Endothelial cell (in vitro differentiated cells): Measurements from ENCODE around the gene MEIOSIN. TPM values are rescaled to one million over a fixed set of nuclear protein-coding genes. Genes with fewer than 3 reads are reported as not detected.

ENCODE experiments used
- DNase-seq: peaks from one replicate; pipeline ENCODE4 v3.0.0; 2021; ENCODE audit warnings: low spot score
- H3K27ac Mint-ChIP-seq: one replicate; pipeline ENCODE4 v1.8.0; 2021; ENCODE audit warnings: mixed read lengths, inconsistent platforms; ENCODE audit not compliant: unreplicated experiment
- H3K27me3 Mint-ChIP-seq: one replicate; pipeline ENCODE4 v1.8.0; 2021; ENCODE audit warnings: mild to moderate bottlenecking, moderate library complexity, mixed read lengths, inconsistent platforms; ENCODE audit not compliant: unreplicated experiment
- H3K36me3 Mint-ChIP-seq: one replicate; pipeline ENCODE4 v1.8.0; 2021; ENCODE audit warnings: mild to moderate bottlenecking, low read depth, mixed read lengths, inconsistent platforms; ENCODE audit not compliant: unreplicated experiment
- H3K4me1 Mint-ChIP-seq: one replicate; pipeline ENCODE4 v1.8.0; 2021; ENCODE audit warnings: mild to moderate bottlenecking, mixed read lengths, inconsistent platforms; ENCODE audit not compliant: unreplicated experiment
- H3K4me3 Mint-ChIP-seq: one replicate; pipeline ENCODE4 v1.8.0; 2021; ENCODE audit warnings: mild to moderate bottlenecking, mixed read lengths, inconsistent platforms; ENCODE audit not compliant: unreplicated experiment
- H3K9me3 Mint-ChIP-seq: one replicate; pipeline ENCODE4 v1.8.0; 2021; ENCODE audit warnings: mixed read lengths, inconsistent platforms; ENCODE audit not compliant: unreplicated experiment
- total RNA-seq: library from RNA; stranded (reverse); fragmentation: NEBNext Ultra II Directional; extraction: Animal tissue kit (Norgen Biotek cat#: 25700); gene quantifications from one replicate; pipeline ENCODE4 v1.2.1, GENCODE V29; 2021; ENCODE audit not compliant: unreplicated experiment
- TF ChIP-seq, protein P1 (sequence below): fragments of 200-600 bp; sonication (generic); IDR thresholded peaks from one replicate; pipeline ENCODE4 v1.5.0; 2021; ENCODE audit warnings: antibody characterized with exemption; ENCODE audit not compliant: unreplicated experiment

MEIOSIN gene
- total RNA-seq, 1 donor from 2014 or later: not detected

DNA sequence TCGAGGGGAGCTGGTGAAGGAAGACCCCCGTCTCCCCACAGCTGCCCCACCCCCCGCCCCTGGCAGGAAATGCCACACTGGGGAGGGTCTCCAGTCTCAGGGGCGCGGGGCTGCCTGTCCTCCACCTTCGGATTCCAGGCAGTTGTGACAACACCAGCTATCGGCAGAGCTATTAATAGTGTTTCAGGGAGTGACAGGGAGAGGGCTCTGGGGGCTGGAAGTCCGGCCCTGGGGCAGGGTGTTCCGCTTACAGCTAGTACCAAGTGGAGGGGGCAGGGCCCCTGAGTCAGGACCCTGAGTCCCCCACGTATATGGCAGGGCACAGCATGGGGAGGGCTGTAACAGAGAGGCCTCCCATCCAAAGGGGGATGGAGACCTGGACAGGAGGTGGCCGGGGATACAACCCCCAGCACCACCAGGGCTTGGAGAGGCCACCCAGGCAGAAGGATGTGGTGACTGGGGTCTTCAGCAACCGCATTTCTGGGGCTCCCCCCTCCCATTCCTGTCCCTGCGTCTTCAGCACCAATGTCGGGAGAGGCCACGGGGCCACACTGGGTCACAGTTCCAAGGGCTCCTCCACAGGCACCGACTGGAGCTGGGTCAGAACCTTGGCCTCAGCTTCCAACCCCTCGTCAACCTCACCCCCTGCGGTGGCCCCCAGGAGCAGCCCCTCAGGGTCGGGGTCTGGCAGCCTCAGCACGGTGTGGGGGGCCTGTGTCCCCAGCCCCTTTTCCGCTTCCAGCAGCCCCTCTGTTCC is 31.9 kb downstream of the MEIOSIN start:
- peaks cover 15% of the 10 kb centered on the region for H3K27me3 Mint-ChIP-seq
- no peaks in the 10 kb centered on the region for H3K36me3 Mint-ChIP-seq
- H3K9me3 Mint-ChIP-seq: no peaks in the 10 kb centered on the region
- TF ChIP-seq, protein P1, sequence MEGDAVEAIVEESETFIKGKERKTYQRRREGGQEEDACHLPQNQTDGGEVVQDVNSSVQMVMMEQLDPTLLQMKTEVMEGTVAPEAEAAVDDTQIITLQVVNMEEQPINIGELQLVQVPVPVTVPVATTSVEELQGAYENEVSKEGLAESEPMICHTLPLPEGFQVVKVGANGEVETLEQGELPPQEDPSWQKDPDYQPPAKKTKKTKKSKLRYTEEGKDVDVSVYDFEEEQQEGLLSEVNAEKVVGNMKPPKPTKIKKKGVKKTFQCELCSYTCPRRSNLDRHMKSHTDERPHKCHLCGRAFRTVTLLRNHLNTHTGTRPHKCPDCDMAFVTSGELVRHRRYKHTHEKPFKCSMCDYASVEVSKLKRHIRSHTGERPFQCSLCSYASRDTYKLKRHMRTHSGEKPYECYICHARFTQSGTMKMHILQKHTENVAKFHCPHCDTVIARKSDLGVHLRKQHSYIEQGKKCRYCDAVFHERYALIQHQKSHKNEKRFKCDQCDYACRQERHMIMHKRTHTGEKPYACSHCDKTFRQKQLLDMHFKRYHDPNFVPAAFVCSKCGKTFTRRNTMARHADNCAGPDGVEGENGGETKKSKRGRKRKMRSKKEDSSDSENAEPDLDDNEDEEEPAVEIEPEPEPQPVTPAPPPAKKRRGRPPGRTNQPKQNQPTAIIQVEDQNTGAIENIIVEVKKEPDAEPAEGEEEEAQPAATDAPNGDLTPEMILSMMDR: no peak
- H3K4me1 Mint-ChIP-seq: peaks cover 10% of the 10 kb centered on the region
- DNase-seq: no peak
- peak overlapping the region; percentile 25 for H3K4me3 Mint-ChIP-seq
- peak overlapping the region; percentile 13 for H3K27ac Mint-ChIP-seq

DNA sequence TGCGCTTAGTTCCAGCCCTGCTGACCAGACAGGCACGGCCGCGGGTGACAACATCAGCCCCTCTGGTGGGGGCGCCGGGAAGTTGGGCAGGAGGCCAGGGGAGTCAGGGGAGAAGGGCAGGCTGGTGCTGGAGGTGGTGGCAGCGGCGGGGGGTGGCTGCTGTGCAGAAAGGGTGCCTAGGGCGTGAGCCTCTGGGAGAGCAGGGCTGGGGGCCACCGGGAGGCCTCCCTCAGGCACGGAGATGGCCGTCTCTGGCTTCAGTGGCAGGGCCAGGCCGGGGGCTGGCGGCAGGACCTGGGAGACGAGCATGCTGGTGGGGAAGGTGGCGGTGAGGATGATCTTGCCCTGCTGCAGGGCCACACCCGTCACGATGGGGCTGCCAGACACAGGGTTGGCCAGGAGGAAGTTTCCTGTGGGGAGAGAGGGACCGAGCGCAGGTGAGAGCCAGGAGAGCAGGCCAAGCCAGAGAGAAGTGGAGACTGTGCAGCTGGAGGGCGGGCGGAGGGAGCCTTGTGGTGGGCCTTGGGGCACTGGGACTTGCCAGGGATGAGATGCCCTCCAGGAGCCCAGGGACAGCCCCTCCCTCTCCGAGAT is 32.6 kb downstream of the MEIOSIN start:
- no peak for DNase-seq
- Mint-ChIP-seq H3K27me3 (peaks cover 15% of the 10 kb centered on the region), H3K36me3 (no peaks in the 10 kb centered on the region), H3K27ac (no peak overlapping the region), H3K4me1 (peaks cover 10% of the 10 kb centered on the region), H3K9me3 (no peaks in the 10 kb centered on the region), H3K4me3 (no peak overlapping the region)
- TF ChIP-seq, protein P1: no peak

DNA sequence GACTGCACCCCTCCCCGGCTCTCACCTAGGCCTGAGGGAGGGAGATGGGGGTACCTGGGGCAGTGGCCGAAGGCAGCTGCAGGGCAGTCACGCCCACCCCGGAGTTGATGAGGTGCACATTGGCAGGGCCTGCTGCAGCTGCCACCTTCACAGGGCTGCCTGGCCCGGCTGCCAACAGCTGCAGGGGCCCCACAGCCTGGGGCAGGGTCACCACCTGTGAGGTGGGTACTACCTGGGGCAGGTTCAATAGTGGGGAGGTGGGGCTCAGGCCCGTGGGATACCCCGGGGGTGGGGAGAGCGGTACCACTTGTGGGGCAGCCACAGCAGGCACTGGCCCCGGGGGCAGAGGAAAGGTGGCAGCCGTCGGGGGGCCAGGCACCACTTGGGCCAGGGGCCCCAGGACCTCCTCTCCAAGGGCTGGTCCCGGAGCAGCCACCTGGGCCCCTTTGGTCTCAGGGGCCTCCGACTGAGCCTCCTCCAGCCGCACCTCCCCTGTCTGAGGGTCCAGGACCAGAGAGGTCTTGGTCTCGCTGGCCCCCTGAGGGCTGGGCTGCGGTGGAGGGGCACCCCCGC is 33.1 kb downstream of the MEIOSIN start:
- Mint-ChIP-seq H3K27ac (no peak overlapping the region), H3K27me3 (peaks cover 19% of the 10 kb centered on the region), H3K9me3 (no peaks in the 10 kb centered on the region), H3K4me3 (no peak overlapping the region), H3K36me3 (no peaks in the 10 kb centered on the region), H3K4me1 (peaks cover 12% of the 10 kb centered on the region)
- no peak for DNase-seq
- TF ChIP-seq, protein P1: no peak

DNA sequence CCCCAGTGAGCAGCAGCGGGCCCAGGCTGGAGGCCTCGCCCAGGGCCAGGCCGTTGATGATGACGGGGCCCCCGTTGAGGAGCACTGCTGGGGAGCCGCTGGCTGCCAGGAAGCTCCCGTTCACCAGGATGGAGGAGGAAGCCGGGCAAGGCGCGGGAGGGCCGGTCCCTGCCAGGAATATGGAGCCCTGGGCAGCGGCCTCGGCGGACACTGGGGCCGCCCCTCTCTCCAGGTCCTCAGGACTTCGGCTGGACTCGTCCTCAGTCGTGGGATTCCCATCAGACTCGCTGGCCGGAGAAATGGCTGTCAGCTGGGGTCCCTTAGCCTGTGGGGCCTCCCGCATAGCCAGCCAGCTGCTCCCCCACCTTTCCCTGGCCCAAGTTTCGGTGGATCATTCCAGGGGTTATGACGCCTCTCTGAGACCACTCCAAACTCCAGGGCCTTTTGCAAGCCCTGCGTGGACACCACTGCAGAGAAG is 33.7 kb downstream of the MEIOSIN start:
- no peak for DNase-seq
- TF ChIP-seq, protein P1: no peak
- Mint-ChIP-seq H3K27me3 (peaks cover 22% of the 10 kb centered on the region), H3K36me3 (peaks cover 1% of the 10 kb centered on the region), H3K4me1 (peaks cover 12% of the 10 kb centered on the region), H3K9me3 (no peaks in the 10 kb centered on the region), H3K27ac (no peak overlapping the region), H3K4me3 (peak overlapping the region; percentile 90)
